Esophagus muscularis mucosa (tissue), 4 donors: ENCODE measurements around the gene PRR5L.

Source experiments
- EP300 ChIP-seq: sonication (generic); formaldehyde crosslinking; IDR thresholded peaks from one replicate; pipeline ENCODE4 v1.6.1; 2017; ENCODE audit warnings: antibody characterized with exemption
- POLR2AphosphoS5 ChIP-seq, 2 donors: sonication (generic); formaldehyde crosslinking; IDR thresholded peaks; one replicate each; pipeline ENCODE4 v1.6.1; 2017; ENCODE audit warnings: antibody characterized with exemption in 2 of 2
- TF ChIP-seq, protein P1 (sequence below), 3 experiments: fragments of 200-600 bp in 2 of 3; fragments of 450-650 bp in 1 of 3; sonication (generic) in 2 of 3; IDR thresholded peaks; one replicate each; pipeline ENCODE4 v1.5.1; 2017 to 2019; ENCODE audit warnings: antibody characterized with exemption in 3 of 3, mild to moderate bottlenecking in 2 of 3, moderate library complexity in 1 of 3

GRCh38 chr11:36492724-36493304 is 196.7 kb downstream of the PRR5L start:
- TF ChIP-seq, protein P1, sequence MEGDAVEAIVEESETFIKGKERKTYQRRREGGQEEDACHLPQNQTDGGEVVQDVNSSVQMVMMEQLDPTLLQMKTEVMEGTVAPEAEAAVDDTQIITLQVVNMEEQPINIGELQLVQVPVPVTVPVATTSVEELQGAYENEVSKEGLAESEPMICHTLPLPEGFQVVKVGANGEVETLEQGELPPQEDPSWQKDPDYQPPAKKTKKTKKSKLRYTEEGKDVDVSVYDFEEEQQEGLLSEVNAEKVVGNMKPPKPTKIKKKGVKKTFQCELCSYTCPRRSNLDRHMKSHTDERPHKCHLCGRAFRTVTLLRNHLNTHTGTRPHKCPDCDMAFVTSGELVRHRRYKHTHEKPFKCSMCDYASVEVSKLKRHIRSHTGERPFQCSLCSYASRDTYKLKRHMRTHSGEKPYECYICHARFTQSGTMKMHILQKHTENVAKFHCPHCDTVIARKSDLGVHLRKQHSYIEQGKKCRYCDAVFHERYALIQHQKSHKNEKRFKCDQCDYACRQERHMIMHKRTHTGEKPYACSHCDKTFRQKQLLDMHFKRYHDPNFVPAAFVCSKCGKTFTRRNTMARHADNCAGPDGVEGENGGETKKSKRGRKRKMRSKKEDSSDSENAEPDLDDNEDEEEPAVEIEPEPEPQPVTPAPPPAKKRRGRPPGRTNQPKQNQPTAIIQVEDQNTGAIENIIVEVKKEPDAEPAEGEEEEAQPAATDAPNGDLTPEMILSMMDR (IDR thresholded peaks at IDR 0.05), result peak; percentile 56 to 76 (median 64)
- TF ChIP-seq POLR2AphosphoS5 (IDR thresholded peaks at IDR 0.05), result no peak
- TF ChIP-seq EP300, result no peak
